GM18873 (cell line): ENCODE measurements around the gene MAB21L3.

Source experiments
- ATAC-seq: cut with Tn5 transposase; IDR thresholded peaks from one replicate; pipeline ENCODE4 v1.9.1; 2021; ENCODE audit warnings: mild to moderate bottlenecking, moderate library complexity, moderate number of reproducible peaks; ENCODE audit not compliant: unreplicated experiment, low FRiP score

Gene MAB21L3

DNA sequence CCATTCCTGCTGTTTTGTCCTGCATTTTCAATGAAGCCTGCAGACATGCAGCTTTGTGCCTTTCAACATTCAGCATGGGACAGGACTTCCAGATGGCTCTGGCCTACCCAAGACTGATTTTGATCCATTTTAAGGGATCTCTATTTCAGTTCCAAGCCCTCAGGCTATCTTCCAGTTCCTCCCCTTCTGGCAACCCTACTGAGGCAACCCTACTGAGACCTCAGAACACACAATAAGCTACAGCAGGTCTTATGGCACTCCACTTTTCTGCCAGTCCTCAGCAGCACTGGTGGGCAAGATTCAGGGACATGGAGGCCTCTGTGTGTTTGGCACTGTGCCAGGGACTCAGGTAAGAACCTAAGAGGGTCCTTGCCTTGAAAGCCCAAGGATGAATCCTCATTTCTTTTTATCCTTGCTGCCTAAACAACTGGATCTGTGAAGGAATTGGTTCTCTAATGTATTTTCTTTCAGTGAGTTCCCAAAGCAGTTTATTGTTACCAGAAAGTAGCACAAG lies 50.7 kb downstream of the MAB21L3 start:
- ATAC-seq: no peak

GRCh38 chr1:116163533-116163932 lies 52.3 kb downstream of the MAB21L3 start:
- ATAC-seq: no peak

DNA sequence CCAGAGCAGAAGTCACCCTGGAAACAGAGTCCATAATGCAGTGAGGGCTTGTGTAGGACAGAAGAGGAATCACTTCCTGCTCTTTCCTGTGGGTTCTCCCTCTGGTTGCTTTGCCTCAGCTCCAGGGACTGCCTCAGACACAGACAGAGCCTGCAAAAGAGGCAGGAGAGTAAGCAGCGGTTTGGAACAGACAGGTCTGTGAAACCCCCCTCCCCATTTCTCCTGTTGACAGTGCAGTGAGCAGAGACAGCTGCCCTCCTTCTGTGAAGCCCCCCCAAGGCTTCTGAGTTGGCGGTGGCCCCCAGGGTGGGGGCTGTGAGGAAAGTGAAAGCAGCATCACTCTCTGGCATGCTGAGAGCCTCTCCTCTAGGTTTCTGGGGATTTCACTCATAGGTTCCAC lies 53.0 kb downstream of the MAB21L3 start:
- ATAC-seq: no peak

- no peak for ATAC-seq
Observed at GRCh38 chr1:116164604-116165368, 53.6 kb downstream of the MAB21L3 start.

GRCh38 chr1:116165572-116165971 lies 54.4 kb downstream of the MAB21L3 start:
- no peak for ATAC-seq

GRCh38 chr1:116166011-116166571 lies 54.9 kb downstream of the MAB21L3 start:
- no peak for ATAC-seq

GRCh38 chr1:116166655-116167054 lies 55.5 kb downstream of the MAB21L3 start:
- no peak for ATAC-seq

- no peak for ATAC-seq
Observed at GRCh38 chr1:116167625-116168276, 56.6 kb downstream of the MAB21L3 start.

DNA sequence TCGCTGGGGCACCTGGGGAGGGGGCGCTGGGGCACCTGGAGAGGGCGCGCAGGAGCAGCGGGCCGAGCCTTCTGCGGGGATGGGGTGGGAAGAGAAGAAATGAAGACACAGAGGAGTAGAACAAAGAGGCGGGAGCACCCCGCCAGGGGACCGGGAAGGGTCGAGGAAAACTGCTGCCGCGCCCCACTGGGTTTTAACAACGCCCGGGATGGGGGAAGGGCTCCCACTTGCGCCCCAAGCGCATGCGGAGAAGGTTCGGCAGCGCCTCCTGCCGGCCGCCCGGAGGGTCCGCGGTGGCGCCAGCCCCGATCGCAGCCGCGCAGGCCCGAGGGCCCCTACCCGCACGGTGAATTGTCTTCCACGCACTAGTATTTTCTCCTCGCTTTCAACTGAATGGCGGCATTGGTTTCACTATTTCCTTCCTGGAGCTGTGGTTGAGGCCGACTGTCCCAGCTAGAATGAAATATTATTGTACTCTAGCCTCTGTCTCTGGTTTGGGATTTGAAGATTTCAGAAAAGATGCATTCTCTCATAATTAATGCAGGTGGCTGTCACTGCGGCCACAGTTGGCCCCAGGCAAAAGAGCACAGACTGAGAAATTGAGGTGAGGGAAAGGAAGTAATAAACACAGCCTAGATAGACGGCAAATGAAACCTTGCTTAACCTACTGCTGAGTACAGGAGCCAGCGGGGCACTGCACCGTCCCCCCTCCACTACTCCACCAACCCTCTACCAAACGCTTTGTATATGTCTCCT lies 57.3 kb downstream of the MAB21L3 start:
- ATAC-seq: peak; percentile 57

DNA sequence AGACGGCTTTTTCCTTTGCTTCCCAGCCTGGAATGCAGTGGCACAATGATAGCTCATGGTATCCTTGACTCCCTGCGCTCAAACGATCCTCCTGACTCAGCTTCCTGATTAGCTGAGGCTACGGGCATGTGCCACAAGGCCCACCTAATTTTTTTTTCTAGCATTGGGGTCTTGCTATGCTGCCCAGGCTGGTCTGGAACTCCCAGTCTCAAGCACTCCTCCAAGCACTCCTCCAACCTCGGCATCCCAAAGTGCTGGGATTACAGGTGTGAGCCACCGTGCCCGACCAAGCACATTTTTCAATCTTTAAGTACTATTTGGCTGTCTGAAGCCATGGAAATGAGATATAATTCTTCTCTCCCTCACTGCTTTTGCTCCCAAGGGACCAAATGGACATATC lies 58.7 kb downstream of the MAB21L3 start:
- ATAC-seq: no peak

DNA sequence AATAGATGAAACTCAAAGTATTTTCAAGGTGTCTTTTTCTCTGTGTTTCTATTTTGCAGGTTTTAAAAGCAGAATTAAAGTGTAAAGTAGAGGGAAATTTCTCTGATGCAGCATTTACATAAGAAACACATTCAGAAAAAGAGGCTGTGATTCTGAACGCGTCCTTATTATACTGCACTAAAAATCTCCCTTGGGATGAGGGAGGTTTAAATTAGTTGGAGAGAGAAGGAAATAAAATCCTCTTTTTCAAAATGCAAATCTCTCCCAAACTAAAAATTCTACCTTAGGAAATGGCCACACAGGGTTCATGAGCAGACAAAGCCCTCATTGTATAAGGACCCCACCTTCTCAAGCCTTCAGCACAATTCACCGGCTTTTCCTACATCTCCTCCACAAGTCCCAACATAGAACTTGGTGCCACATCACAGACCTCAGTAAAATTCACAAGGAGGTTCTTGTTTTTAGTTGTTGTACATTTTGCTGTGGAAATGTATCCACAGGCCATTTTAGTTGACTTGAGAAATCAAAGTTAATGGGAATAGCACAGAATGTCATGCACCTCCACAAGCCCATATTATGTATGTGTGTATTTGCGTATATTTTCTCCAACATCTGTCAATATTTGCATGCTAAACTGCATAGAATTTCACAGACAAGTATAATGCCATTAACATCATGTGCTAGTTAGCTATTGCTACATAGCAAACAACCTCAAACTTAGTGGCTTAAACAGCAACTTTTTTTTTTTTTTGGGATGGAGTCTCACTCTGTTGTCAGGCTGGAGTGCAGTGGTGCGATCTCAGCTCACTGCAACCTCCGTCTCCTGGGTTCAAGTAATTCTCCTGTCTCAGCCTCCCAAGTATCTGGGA lies 59.8 kb downstream of the MAB21L3 start:
- no peak for ATAC-seq

GRCh38 chr1:116172666-116173065 lies 61.5 kb downstream of the MAB21L3 start:
- no peak for ATAC-seq

GRCh38 chr1:116175611-116176010 lies 64.4 kb downstream of the MAB21L3 start:
- ATAC-seq: no peak

DNA sequence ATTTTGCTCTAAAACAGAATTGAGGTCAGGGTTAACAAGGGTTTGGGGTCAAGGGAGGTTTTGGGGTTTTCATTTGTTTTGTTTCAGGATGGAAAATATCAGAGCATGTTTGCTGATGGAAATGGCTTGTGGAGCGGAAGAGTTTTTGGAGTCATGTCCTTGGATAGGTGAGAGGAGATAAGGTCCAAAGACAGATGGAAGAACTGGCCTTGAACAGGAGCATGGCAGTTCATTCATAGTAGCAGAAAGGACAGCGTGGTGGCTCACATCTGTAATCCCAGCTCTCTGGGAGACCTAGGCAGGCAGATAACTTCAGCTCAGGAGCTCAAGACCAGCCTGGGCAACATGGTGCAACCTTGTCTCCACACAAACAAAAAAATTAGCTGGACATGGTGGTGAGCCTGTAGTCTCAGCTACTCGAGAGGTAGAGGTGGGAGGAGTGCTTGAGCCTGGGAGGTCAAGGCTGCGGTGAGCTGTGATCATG lies 65.1 kb downstream of the MAB21L3 start:
- no peak for ATAC-seq

- no peak for ATAC-seq
Observed at GRCh38 chr1:116177861-116178260, 66.7 kb downstream of the MAB21L3 start.

DNA sequence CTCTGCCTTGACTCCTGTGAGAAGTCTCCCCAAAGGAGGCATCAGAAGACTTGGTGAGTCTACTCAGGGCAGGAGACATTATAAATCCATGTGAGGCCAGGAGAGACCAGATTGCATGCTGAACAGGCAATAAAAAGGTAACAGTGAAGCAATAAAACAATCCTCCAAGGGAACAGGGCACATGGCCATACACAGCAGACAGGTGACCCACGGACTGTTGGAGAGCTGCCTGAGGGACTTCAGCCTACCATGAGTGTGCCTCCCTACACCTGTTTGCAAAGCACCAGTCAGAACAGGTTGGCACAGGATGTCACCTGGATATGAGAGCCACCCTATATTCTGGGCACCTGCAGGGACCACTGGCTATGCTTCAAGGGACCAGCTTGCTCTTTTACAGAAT lies 67.6 kb downstream of the MAB21L3 start:
- no peak for ATAC-seq

DNA sequence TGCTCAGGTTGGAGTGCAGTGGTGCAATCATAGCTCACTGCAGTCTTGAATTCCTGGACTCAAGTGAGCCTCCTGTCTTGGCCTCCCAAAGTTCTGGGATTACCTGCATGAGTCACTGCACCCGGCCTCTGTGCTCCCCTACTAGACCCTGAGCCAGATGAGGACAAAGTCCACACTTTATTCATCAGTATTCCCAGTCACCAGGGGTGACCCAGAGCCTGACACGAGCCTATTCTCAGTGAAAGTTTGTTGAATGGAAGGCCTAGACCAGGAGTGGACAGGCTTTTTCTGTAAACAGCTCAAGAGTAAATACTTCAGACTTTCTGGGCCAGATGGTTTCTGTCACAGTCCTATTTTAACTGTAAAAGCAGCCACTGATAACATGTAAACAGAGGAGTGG lies 68.2 kb downstream of the MAB21L3 start:
- no peak for ATAC-seq

- ATAC-seq: no peak
Observed at GRCh38 chr1:116179964-116180363, 68.8 kb downstream of the MAB21L3 start.

DNA sequence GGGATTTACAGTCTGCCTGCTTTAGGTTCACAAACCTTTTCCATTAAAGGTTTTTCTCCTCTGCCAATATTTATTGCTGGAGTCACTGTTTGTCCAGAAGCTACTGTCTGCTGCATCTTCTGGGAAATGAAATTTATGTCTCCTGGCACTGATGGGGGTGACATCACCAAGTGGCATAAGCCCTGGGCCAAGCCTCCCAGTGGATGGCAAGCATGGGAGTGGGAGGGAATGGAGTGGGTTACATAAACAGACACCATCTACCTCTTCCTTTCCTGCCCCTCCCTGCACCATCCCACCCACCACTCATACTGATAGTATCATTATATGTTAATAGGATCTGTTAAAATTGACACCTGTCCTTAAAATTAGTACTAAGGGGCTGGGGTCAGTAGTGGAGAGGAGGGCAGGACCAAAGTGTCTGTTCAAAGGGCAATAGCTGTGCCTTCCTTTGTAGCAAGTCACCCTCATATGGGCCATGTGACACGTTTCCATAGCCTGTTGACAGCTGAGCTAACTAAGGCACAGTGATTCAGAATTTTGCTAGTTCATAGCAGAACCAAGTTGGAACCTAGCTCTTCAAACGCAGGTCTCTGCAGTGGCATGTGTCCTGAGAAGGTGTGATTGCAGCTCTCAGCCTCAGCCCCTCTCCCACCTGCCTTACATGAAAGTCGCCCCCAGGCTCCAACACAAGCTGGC lies 71.0 kb downstream of the MAB21L3 start:
- ATAC-seq: no peak
